ENCODE data around the gene ALDH3A1.
A peak's percentile ranks its signal among the peaks of the same experiment; 100 is the strongest.

DNA sequence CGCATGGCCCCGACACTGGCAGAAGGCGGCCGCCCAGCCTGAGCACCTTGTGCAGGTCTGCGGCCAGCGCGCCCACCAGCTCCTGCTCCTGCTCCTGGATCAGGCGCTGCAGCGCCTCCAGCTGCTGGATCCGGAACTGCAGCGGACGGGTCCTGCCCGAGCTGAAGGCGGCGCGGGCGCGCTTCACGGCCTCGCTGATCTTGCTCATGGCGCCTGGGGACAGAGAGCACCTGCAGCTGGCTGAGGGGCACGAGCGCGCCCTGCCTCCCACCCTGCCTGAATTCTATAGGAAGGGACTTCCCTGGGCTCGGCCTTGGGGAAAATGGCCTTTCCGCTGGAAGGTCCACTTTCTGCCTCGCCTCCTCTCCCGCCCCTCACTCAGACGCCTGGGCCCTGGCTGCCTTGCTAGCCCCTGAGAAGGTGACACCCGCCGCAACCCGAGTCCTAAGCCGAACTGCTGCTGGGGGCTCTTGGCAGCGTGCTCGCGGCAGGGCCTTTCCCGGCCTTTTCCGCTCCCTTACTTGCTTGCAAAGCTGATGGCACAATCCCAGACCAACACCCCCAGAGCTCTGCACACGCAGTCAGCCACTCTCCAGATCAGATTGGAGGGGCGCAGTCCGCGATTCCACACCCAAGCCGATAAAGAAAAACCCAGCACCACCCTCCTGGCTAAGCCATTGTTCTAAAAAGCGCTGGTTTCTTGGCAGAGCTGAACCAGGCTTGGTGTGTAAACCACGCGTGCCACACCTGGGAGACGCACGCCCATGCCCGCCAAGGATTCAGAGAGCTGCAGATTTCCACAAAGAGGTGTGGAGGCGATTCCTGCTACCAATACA is 3.0 kb downstream of the ALDH3A1 start:
- peak; percentile 75; the same call in 1 of the 2 replicates for TF ChIP-seq CREB1 (CRISPR knock-in tag; IDR thresholded peaks at IDR 0.05)
- peak; percentile 97 for TF ChIP-seq CTCF (IDR thresholded peaks at IDR 0.05)
- TF ChIP-seq, protein P1, sequence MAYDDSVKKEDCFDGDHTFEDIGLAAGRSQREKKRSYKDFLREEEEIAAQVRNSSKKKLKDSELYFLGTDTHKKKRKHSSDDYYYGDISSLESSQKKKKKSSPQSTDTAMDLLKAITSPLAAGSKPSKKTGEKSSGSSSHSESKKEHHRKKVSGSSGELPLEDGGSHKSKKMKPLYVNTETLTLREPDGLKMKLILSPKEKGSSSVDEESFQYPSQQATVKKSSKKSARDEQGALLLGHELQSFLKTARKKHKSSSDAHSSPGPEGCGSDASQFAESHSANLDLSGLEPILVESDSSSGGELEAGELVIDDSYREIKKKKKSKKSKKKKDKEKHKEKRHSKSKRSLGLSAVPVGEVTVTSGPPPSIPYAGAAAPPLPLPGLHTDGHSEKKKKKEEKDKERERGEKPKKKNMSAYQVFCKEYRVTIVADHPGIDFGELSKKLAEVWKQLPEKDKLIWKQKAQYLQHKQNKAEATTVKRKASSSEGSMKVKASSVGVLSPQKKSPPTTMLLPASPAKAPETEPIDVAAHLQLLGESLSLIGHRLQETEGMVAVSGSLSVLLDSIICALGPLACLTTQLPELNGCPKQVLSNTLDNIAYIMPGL (CRISPR knock-in tag; IDR thresholded peaks at IDR 0.05) = peak; percentile 95
- no peak for TF ChIP-seq PREB (CRISPR knock-in tag; IDR thresholded peaks at IDR 0.05; ENCODE audit: borderline replicate concordance)
- TF ChIP-seq, protein P2, sequence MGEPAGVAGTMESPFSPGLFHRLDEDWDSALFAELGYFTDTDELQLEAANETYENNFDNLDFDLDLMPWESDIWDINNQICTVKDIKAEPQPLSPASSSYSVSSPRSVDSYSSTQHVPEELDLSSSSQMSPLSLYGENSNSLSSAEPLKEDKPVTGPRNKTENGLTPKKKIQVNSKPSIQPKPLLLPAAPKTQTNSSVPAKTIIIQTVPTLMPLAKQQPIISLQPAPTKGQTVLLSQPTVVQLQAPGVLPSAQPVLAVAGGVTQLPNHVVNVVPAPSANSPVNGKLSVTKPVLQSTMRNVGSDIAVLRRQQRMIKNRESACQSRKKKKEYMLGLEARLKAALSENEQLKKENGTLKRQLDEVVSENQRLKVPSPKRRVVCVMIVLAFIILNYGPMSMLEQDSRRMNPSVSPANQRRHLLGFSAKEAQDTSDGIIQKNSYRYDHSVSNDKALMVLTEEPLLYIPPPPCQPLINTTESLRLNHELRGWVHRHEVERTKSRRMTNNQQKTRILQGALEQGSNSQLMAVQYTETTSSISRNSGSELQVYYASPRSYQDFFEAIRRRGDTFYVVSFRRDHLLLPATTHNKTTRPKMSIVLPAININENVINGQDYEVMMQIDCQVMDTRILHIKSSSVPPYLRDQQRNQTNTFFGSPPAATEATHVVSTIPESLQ (CRISPR knock-in tag; IDR thresholded peaks at IDR 0.05) = no peak
- TF ChIP-seq TEAD4 (CRISPR knock-in tag; IDR thresholded peaks at IDR 0.05) = no peak
- 0 out of 2 replicates have a peak, but pooled peaks have one; percentile 61 for TF ChIP-seq ELF4 (CRISPR knock-in tag; IDR thresholded peaks at IDR 0.05; ENCODE audit: low read depth)
